GM21381 (cell line): Measurements from ENCODE around the gene RYR2.

Experiments
- ATAC-seq: cut with Tn5 transposase; IDR thresholded peaks from one replicate; pipeline ENCODE4 v1.9.1; 2021; ENCODE audit warnings: mild to moderate bottlenecking, moderate library complexity; ENCODE audit not compliant: unreplicated experiment

RYR2 gene

DNA sequence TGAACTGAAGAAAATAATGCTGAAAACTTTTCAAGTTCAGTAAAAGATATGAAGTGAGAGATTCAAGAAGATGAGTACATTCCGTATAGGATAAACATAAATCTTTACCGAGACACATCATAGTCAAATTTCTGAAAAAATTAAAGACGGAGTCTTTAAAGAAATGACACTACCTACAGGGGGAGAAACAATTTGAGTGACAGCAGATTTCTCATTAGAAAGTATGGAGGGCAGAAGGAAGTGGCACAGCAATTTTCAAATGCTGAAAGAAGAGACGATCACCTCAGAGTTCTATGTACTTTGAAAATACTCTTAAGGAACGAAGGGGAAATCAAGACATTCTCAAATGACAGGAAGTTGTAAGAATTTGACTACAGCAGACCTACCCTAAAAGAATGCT is 577.6 kb downstream of the RYR2 start:
- ATAC-seq: no peak

DNA sequence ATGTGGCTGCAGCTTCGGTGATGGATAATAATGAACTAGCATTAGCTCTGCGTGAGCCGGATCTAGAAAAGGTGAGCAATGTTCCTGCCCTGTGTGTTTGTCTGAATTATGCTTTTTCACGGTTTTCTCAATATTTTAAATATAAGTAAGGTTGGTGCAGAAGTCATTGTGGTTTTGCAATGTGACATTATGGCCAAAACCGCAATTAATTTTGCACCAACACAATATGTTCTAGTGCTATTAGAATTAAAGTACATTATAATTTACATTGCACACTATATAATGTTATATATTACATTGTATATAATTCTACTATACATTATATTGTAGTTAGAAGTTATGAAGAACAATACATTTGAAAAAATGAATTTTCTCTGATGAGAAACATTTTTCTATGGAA is 592.9 kb downstream of the RYR2 start:
- no peak for ATAC-seq

DNA sequence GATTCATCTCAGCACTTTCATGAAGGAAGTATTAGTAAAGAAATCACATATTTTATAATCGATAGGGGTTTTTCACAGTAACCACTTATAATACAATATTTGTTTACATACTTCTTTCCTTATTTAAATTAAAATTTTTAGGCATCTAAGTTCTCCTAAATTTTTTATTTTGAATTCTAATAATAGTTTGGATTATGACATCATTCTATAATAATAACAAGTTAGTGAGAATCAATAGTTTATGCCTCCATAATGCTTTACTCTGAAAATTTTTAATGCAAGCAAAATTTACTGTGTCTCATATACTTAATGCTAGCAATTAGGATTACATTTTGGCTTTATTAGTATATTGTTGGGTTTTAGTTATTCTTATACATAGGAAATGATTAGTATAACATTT is 596.6 kb downstream of the RYR2 start:
- no peak for ATAC-seq

DNA sequence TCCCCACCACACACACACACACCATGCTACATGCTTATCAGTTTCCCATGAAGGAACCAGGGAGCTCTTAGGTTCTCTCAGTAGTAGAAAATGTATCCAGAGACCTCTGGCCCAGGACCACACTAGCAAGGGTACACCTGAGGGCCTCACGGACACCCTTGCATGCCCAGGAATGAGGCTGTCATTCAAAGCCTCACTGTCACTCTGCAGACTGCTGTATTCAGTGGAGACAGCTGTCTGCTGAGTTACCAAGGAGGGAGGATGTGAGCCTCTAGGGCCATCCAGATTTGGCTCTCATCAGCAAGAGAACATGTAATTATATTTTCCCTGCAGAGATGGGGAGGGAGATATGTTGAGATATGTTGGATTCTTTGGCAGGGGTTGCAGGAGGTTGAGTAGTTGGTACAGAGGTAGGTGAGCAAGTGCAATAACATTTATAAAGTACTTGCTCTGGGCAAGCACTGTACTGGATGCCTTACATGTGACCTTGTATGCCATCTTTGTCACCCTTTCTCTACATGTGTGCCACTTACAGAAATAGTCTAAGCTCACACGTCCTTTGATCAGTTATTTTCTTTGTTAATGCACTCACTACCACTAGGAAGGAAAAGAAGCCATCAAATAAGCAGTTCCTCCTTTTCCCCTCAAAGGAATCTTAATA is 598.2 kb downstream of the RYR2 start:
- no peak for ATAC-seq

DNA sequence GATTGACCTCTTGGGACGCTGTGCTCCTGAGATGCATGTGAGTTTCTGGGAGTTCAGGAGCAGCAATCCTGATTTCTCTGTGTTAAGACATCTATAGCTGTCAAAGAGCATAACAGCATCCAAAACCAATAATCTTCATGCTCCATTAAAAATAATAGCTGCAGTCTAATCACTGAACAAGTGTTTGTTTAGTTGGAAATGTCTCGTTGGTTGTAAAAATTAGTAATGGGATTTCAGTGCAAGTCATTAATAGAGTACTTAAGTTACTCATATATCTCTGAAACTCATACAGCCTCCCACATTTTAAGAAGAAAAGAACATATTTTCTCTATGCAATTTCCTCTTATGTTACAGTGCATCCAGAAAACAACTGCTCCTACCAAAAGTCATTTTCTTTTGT is 599.0 kb downstream of the RYR2 start:
- ATAC-seq: no peak

DNA sequence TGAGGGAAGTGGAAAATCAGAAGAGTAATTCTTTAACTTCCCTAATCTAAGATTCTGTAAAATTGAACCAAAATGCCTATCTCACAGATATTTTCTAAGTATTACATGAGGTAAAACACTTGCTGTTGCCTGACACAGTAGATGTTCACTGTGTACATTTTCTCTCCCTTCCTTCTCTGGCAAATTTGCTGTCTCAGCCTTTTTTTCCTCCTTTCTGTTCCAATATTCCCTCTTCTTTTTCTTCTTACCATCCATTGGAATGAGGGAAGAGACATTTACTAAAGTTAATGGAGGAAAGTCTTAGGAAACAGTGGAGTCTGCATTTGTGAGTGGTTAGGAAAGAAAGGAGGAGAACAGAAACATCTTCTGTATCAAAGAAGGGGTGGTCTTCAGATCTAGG is 608.8 kb downstream of the RYR2 start:
- no peak for ATAC-seq

DNA sequence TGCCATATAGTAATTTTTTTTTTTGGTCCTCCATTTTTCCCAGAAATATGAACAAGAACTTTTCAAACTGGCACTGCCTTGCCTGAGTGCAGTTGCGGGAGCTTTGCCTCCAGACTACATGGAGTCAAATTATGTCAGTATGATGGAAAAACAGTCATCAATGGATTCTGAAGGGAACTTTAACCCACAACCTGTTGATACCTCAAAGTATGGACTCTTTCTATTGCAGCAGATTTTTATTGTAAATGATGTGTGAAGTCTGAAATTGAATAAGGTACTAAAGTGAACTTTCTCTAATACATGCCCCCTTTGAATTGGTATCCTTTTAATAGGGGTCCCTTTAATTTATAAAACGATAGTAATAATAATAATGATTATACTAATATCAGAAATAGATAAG is 613.8 kb downstream of the RYR2 start:
- ATAC-seq: no peak

DNA sequence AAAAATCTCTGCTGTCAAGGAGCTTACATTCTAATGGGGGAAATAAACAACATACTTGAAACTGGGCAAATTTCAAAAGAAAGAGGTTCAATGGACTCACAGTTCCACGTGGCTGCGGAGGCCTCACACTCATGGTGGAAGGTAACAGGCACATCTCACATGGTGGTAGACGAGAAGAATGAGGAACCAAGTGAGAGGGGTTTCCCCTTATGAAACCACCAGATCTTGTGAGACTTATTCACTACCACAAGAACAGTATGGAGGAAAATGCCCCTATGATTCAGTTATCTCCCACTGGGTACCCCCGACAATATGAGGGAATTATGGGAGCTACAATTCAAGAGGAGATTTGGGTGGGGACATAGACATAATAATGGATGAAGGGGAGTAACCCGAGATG is 622.4 kb downstream of the RYR2 start:
- no peak for ATAC-seq

DNA sequence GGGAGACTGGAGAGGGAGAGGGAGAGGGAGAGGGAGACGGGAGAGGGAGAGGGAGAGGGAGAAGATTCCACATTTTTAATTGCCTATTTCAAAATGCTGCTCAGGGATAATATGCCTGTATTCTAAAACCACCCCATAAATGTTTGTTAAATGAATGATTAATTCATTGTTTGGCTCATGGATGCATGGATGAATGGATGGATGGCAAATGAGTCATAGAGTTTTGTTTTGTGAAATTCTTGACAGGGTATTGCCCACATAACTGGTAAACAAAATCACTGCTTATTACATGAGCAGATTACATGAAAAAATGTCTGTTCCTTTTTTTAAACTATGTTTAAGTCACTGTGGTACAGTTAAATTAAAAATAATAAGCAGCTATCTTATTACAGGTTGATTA is 628.3 kb downstream of the RYR2 start:
- ATAC-seq: no peak

DNA sequence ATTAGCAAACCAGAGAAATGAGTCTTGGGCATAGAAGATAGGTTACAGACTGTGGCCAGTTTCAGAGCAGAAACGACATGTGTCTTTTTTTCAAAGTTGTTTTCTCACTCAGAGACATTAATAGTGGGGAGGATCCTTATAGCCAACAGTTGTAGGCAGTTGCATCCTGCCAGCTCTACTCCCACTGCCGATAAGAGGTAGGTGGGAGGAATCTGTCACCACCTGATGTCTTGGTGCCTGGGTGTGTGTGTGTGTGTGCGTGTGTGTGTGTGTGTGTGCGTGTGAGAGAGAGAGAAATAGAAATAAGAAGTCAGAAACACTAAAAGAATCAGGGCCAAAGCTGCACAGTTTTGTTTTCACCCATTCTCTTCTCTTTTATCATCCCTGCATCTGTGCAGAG is 629.3 kb downstream of the RYR2 start:
- no peak for ATAC-seq

DNA sequence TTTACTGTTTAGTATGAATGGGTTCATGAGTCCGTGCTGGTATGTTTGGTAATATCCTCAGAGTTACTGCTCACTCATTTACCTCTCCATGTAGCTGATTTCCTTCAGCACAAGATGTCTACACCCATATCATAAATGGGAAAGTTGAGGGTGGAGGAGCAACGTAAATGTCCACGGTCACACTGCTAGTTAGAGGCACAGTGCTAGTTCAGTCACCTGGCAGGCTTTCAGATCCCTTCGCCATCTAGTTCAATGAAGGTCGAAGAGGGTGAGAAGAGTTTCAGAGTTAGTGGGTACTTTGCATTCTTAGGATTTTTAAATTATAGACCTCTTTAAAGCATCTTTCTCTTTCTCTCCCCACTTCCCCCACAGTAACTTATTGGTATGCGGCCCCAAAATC is 630.0 kb downstream of the RYR2 start:
- ATAC-seq: no peak

DNA sequence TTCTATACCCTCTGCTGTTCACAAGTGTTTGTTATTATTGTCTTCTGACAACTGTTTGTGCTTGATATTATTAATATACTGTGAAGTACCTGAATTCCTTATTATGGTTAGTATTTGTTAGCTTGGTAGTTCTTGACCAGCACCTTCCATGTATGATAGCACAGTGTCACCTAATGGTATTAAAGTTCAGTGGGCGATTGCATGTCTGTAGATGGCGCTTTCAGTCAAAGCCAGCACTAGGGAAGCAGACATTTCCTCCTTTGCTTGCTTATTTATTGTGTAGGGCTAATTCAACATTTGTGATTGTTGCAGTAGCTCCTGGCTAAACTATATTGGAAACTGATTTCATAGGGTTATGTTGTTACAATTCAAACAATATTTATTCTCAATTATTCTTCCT is 630.8 kb downstream of the RYR2 start:
- ATAC-seq: no peak

DNA sequence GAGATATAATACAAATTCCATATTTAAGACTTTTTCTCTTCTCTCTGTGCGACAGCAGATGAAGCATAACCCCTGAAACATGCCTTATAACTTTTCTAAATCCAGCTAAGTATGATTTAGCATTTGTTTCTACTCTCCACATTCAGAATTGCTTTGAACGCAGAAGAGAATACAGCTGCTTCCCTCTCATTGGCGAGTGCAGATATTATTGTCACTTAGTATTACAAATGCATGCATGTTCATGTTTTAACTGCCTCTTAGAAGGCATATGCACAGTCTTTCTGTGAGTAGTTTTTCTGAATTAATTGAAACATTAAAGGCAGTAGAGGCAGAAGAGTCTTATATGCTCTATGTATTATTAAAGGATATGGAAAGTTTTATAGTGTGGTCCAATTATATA is 631.6 kb downstream of the RYR2 start:
- ATAC-seq: no peak

DNA sequence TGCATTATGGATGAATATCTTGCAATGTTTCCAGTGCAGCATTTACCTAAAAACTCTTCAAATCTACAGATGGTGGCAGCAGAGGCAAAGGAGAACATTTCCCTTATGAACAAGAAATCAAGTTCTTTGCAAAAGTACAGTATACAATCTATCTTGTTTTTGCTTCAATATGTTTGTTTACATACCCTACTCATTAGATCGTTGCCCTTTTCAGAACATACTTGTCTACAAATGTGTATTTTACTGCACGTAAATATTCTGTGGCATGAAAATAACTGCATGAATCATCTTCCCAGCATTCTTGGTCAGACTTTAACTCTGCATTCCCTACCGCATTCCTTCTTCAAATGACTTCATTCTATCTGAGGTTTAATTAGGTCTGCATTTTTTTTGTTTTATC is 636.0 kb downstream of the RYR2 start:
- no peak for ATAC-seq

DNA sequence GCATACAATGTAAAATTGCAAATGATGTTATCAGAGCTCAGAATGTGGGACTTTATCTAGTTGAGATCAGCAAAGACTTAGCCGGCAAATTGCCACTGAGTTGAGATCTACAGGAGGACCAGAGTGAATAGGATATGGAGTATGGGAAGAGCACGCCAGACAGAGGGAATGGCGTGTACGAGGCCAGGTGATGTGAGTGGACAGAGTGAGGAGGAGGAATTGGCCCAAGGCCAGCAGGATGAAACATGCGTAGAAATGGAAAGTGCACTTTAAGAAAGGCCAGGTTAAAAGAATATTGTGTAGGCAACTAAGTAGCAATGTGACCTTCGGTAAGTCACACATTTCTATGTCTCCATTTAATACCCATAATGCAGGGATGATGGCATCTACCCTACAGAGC is 637.7 kb downstream of the RYR2 start:
- ATAC-seq: no peak

DNA sequence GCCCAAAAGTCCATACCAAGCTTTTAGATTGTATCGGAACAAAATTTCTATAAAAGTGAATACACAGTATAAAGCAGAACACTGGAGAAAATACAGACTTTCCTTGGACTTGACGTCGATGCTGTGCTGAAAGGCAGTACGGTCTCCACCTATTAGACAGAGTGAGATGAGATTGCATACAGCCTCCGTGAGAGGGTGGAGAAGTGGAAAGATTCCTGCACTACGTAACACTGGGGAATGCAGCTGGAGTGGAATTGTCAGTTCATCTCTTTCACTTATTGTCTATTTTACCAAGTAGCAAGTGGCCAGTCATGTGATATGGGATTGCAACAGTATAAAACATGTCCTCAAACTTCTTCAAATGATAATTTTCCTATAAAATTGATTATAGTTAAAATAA is 639.2 kb downstream of the RYR2 start:
- no peak for ATAC-seq

DNA sequence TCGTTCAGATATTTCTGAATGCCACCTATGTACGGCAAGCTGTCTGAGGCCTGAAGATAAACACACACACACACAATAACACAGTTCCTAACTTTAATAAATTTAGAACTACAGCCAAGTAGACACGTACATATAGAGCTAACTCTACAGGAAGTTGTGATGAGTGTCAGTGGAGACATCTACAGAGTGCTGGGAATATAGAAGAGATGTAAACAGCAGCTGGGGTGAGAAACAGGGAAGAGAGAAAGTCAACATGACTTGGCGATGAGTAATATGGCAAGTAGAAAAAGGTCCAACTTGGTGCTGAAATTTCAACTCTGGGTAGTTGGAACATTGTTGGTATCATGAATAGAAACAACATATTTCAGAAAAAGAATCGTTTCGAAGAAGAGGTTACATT is 642.3 kb downstream of the RYR2 start:
- ATAC-seq: no peak

DNA sequence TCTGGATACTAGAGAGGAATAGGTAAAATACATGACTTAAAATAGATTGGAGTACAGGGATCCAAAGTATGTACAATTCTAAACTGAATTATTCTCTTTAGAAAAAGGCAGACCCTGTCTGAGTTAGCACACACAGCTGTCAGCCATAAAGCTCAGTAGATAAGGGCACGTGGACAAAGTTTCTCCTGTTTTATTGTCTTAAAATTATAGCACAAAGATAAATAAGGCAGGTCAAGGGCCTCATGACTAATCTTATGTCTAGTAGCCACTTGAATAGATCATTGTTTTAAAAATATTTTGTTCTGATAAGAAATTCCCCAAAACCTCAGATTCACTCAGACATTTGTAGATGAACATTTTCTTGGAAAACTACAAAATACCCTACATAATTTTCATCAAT is 643.6 kb downstream of the RYR2 start:
- no peak for ATAC-seq

DNA sequence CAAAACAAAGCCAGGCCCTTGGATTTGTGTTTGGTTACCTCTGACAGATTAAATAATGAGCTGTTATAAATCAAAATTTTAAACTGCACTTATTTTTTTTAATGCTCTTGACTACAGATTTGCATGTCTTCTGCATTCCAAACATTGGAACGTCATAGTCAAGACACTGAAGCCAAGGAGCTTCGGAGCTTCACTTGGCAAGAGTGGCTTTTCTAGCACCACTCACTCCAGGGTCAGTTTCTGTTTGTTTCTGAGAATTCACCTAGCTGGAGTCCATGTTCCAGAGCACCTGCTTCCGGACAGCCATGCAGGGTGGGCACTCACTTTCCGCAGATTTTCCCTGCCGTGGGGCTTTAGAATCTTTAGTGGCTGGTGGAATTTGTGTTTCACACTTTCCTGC is 645.8 kb downstream of the RYR2 start:
- no peak for ATAC-seq

DNA sequence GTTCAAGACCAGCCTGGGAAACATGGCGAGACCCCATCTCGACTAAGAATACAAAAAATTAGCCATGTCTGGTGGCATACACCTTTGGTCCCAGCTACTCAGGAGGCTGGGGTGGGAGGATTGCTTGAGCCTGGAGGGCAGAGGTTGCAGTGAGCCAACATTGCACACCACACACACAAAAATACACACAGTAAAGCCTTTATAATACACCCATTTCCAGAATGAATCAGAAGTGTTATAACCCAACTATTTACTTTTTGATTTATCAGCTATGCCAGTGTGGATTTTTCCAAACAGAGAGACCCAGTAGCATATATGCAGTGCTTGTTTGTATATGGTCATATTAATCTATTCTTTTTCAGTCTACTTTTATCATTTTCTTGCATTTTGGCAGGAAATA is 648.7 kb downstream of the RYR2 start:
- ATAC-seq: no peak

DNA sequence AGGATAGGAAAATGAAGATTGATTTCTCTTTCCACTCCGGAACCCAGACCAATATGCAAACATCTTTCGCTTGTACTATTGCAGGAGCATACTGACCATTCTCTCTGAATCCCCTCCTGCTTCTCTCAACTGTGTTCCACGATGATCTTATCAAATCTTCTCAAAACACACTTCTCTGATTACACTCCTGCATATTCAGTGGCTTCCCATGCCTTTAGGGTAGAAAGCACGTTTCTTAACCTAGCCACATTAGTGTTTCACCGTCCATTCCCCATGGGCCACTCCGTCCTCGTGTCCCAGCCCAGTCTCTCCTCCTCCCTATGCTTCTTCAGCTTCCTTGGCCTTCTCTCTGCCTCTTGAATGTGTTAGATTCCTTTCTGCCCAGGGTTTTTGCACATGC is 650.3 kb downstream of the RYR2 start:
- ATAC-seq: no peak

DNA sequence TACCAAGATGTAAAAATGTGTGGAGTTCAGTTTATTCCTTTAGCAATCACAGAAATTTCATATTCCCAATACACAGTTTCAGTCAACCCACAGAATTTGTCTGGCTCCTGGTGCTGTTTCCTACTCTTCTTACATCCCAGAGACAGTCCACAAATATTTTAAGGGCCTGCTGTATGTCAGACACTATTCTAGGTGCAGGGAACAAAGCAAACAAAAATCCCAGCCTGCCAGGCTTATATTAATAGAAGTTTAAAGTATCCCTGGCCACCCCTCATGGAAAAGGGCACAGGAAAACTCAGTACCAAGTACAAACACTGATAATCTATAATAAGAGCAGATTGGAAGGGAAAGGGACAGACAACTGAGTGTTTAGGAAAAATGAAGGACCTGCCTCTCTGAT is 653.9 kb downstream of the RYR2 start:
- no peak for ATAC-seq

DNA sequence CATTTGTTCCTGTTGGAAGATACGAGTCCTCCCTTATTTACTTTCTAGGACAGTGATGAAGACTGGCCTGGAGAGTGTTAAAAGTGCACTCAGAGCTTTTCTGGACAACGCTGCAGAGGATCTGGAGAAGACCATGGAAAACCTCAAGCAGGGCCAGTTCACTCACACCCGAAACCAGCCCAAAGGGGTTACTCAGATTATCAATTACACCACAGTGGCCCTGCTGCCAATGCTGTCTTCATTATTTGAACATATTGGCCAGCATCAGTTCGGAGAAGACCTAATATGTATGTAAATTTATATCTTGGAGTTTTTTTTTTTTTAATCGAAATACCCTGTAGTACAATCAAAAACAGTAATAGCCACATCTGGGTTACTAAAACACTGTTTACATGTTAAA is 658.2 kb downstream of the RYR2 start:
- ATAC-seq: no peak

DNA sequence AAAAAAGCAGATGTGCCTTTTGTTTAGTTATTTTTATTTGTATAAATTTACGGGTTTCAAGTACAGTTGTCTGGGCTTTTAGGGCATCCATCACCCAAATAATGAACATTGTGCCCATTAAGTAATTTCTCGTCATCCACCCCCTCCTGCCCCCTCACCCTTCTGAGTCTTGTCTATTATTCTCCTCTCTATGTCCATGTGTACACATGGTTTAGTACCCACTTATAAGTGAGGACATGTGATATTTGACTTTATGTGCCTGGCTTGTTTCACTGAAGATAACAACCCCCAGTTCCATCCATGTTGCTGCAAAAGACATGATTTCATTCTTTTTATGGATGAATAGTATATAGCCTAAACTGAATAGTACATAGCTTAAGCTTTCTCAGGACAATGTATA is 659.5 kb downstream of the RYR2 start:
- no peak for ATAC-seq
